GM12873 (cell line): ENCODE measurements around the gene LRRN2.

Experiments
- CTCF ChIP-seq: IDR thresholded peaks from 2 replicates; pipeline ENCODE4 v1.5.1; 2012; ENCODE audit warnings: low read depth, mild to moderate bottlenecking, moderate library complexity, low read length, control low read depth; ENCODE audit not compliant: insufficient read depth; ENCODE audit errors: missing control alignments

The LRRN2 gene

GRCh38 chr1:204600968-204601367 is 84.6 kb downstream of the LRRN2 start:
- peak; percentile 40 for TF ChIP-seq CTCF

- no peak for TF ChIP-seq CTCF
These were observed 85.3 kb downstream of the LRRN2 start for GRCh38 chr1:204600203-204600602.

- TF ChIP-seq CTCF = no peak
These were observed 85.9 kb downstream of the LRRN2 start for GRCh38 chr1:204599596-204599995.

- no peak for TF ChIP-seq CTCF
These were observed 86.4 kb downstream of the LRRN2 start for GRCh38 chr1:204599098-204599497.

GRCh38 chr1:204598319-204598969 is 87.1 kb downstream of the LRRN2 start:
- no peak for TF ChIP-seq CTCF

GRCh38 chr1:204592246-204592948 is 93.1 kb downstream of the LRRN2 start:
- TF ChIP-seq CTCF = no peak

- TF ChIP-seq CTCF = no peak
These were observed 94.0 kb downstream of the LRRN2 start for GRCh38 chr1:204591473-204592090.
